ENCODE data around the gene SAMD11.

Gene SAMD11

GRCh38 chr1:918843-919242, 4.9 kb upstream of the SAMD11 start:
- no peak for DNase-seq

- DNase-seq: no peak
Observed at GRCh38 chr1:919271-919872, 4.4 kb upstream of the SAMD11 start.

DNA sequence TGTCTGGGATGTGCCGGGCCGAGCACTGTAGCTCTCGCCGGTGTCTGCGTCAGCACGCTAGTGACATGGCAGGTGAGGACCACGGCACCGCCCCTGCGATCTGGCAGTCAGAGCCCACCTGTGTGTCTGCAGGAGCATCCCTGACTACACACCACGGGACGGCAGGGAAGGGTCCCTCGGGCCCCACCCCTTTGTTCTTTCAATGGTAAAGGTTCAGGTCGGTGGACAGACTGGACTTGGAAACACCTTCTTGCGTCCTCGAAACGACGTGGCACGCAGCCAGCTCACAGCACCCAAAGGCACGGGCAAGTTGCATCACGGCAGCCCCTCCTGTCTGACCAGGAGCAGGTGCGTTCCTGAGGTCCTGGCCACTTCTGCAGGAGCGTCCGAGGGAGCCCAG, 3.7 kb upstream of the SAMD11 start:
- no peak for DNase-seq

DNA sequence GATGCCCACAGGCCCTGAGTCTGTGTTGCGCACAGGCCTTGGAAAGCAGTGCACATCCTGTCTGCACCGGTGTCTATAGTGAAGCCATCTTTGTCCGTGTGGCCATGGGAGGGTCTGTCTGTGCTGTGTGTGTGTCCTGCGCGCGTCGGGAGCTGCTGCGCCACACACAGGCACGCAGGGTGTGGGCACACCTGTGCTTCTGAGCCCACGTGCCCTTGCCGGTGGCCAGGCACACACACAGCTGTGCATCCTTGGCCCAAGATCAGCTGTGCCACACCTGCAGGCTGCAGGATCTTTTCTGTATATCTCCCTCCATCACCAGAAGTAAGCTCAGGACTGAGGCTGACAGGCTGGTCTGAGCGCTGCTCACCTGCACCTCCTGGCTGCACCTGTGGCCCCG, 3.2 kb upstream of the SAMD11 start:
- no peak for DNase-seq

- peak in 2 of 6 experiments; percentile 15 to 31 for DNase-seq
Observed at GRCh38 chr1:921011-921837, 2.5 kb upstream of the SAMD11 start.

- no peak for DNase-seq
Observed at GRCh38 chr1:923991-924655, 400 bp downstream of the SAMD11 start.

- no peak for DNase-seq
Observed at GRCh38 chr1:924656-925560, 1.2 kb downstream of the SAMD11 start.

GRCh38 chr1:925561-926421, 2.1 kb downstream of the SAMD11 start:
- no peak for DNase-seq

- no peak for DNase-seq
Observed at GRCh38 chr1:927234-927633, 3.5 kb downstream of the SAMD11 start.

DNA sequence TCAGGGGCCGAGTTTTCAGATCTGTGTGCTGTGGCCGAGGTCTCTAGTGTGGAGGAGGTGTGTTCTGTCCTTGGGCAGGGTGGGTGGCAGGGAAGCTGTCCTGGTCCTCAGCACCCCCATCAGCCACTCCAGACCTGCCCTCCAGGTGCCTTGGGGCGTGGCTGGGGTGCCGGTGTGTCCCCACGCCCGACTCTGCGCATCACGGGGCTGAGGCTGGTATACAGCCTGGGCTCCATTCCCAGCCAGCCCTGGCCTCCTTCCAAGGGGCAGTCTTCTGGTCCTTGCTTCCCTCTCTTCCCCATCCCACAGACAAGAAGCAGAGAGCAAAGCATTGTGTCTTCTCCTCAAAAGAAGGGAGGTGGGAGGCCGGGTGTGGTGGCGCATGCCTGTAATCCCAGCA, 4.0 kb downstream of the SAMD11 start:
- DNase-seq: no peak

GRCh38 chr1:928825-929661, 5.3 kb downstream of the SAMD11 start:
- no peak for DNase-seq

DNA sequence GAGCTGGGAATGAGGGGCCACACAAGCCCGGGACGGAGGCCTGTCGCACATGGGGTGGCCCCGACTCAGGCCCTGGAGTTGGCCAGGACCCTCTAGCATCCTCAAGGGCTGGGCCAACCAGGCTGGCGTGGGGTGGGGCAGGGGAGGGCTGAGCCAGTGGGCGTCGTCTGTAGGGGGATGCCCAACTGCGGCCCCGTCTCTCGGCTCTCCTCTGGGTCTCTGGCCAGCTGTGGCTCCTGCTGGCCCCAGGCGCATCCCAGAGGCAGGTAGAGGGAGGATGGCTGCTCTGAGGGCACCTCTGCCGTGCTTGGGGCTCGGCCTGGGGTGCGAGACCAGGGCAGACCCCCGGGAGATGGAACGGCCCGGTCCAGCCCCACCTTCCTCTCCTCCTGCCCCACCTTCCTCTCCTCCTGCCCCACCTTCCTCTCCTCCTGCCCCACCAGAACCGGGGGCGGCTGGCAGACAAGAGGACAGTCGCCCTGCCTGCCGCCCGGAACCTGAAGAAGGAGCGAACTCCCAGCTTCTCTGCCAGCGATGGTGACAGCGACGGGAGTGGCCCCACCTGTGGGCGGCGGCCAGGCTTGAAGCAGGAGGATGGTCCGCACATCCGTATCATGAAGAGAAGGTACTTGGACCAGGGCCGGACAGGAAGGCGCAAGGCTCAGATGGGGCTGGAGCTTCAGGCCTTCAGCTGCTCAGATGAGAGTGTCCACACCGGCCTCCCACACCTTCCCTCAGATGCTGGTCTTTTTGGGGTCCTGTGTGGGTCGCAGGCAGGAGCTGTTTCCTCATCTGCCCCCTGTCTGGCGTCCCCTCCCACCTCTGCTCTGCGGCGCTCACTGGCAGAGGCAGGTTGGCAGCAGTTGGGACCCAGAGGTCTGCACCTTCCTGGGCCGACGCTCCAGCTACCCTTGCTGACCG, 6.2 kb downstream of the SAMD11 start:
- DNase-seq: no peak

- DNase-seq: no peak
Observed at GRCh38 chr1:930633-931138, 7.0 kb downstream of the SAMD11 start.

- DNase-seq: no peak
Observed at GRCh38 chr1:931380-932172, 7.9 kb downstream of the SAMD11 start.

GRCh38 chr1:932173-932510, 8.4 kb downstream of the SAMD11 start:
- no peak for DNase-seq

GRCh38 chr1:932776-933602, 9.3 kb downstream of the SAMD11 start:
- DNase-seq: no peak

DNA sequence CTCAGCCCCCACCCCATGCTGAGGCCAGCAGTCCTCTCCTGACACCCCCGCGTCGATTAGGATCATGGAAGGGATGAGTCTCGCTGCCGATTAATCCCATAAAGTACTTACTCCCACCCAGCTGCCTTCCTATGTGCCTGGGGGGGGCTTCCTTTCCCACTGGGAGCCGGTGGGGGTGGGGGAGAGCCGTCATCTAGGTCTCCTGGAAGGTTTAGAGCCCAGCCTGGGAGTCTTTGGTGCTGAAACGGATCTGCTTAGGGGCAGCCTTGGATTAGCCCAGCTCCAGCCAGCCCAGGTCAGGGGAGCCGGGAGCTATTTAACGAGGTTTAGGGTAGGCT, 9.8 kb downstream of the SAMD11 start:
- no peak for DNase-seq

All from stimulated activated naive CD4-positive, alpha-beta T cell (primary cell).